PC-9 (cell line): ENCODE measurements around the gene HEATR5A. TPM values are rescaled to one million over a fixed set of nuclear protein-coding genes. Genes with fewer than 3 reads are reported as not detected.
A peak's percentile ranks its signal among the peaks of the same experiment; 100 is the strongest.

ENCODE experiments used
- BruUV-seq: library from RNA; stranded (reverse); fragments of 400-500 nt; replicated peaks from 2 replicates; lab custom pipeline; 2021; lab: Mats Ljungman, UMichigan
- CTCF ChIA-PET: fragments of 300-600 bp; sonication (Branson Sonifier 250); formaldehyde crosslinking; loops from one replicate; lab custom pipeline; 2022; ENCODE audit warnings: antibody characterized with exemption; lab: Charles Lee
- POLR2A ChIA-PET: fragments of 300-600 bp; sonication (Branson Sonifier 250); formaldehyde crosslinking; loops from one replicate; lab custom pipeline; 2022; ENCODE audit warnings: antibody characterized with exemption; ENCODE audit not compliant: unreplicated experiment; lab: Charles Lee
- DNase-seq, 2 experiments: peaks; one replicate each; pipeline versions ENCODE4 v3.0.0 to v3.0.0-alpha.2; 2015 to 2022; ENCODE audit warnings: mixed read lengths in 1 of 2
- H2AFZ ChIP-seq: fragments of 200-600 bp; sonication (generic); 2 replicates; pipeline ENCODE4 v1.8.1; 2017; ENCODE audit warnings: antibody characterized with exemption
- H3F3A ChIP-seq: fragments of 200-600 bp; sonication (generic); 2 replicates; pipeline ENCODE4 v1.8.1; 2017; ENCODE audit warnings: antibody characterized with exemption, mild to moderate bottlenecking, low read depth; ENCODE audit not compliant: insufficient read depth
- H3K27ac ChIP-seq: fragments of 200-600 bp; sonication (generic); 2 replicates; pipeline ENCODE4 v1.6.1; 2016; ENCODE audit warnings: mixed run types
- H3K27me3 ChIP-seq: fragments of 200-600 bp; sonication (generic); 2 replicates; pipeline ENCODE4 v1.6.1; 2016; ENCODE audit warnings: low read depth, mixed run types; ENCODE audit not compliant: insufficient read depth
- H3K36me3 ChIP-seq: fragments of 200-600 bp; sonication (generic); 2 replicates; pipeline ENCODE4 v1.6.1; 2016; ENCODE audit warnings: low read depth, mixed run types
- H3K4me1 ChIP-seq: fragments of 200-600 bp; sonication (generic); replicated peaks from 2 replicates; pipeline ENCODE4 v1.6.1; 2016; ENCODE audit warnings: mixed run types; ENCODE audit not compliant: insufficient read depth
- H3K4me2 ChIP-seq: fragments of 200-600 bp; sonication (generic); 2 replicates; pipeline ENCODE4 v1.6.1; 2017; ENCODE audit warnings: mixed run types
- H3K4me3 ChIP-seq: fragments of 200-600 bp; sonication (generic); 2 replicates; pipeline ENCODE4 v1.6.1; 2016; ENCODE audit warnings: mixed run types
- H3K79me2 ChIP-seq: fragments of 200-600 bp; sonication (generic); 2 replicates; pipeline ENCODE4 v1.6.1; 2017; ENCODE audit warnings: low read depth, mixed run types
- H3K9me2 ChIP-seq: fragments of 200-600 bp; sonication (generic); 2 replicates; pipeline ENCODE4 v1.8.1; 2017; ENCODE audit warnings: mild to moderate bottlenecking; ENCODE audit not compliant: insufficient read depth
- H3K9me3 ChIP-seq: fragments of 200-600 bp; sonication (generic); 2 replicates; pipeline ENCODE4 v1.8.1; 2016; ENCODE audit warnings: low read depth; ENCODE audit not compliant: insufficient read depth
- H4K20me1 ChIP-seq: fragments of 200-600 bp; sonication (generic); 2 replicates; pipeline ENCODE4 v1.8.1; 2017; ENCODE audit not compliant: insufficient read depth
- CTCF ChIP-seq: fragments of 200-600 bp; sonication (generic); conservative IDR thresholded peaks from 2 replicates; pipeline ENCODE4 v1.6.1; 2017; ENCODE audit warnings: mixed run types, antibody characterized with exemption, mild to moderate bottlenecking, moderate library complexity
- EZH2 ChIP-seq: fragments of 200-600 bp; sonication (generic); IDR thresholded peaks from 2 replicates; pipeline ENCODE4 v1.8.0; 2017; ENCODE audit warnings: antibody characterized with exemption, low read depth
- intact Hi-C: fragments of 100-400 bp; cut with micrococcal nuclease; formaldehyde crosslinking; loops from one replicate; pipeline ENCODE4 v1.10.0; 2022; ENCODE audit not compliant: unreplicated experiment
- total RNA-seq: library from RNA; stranded (reverse); gene quantifications from 2 replicates; pipeline ENCODE4 v1.2.3, GENCODE V29; 2021

Gene HEATR5A
- total RNA-seq, 1 experiment from 2014 or later, result 25.7 TPM

GRCh38 chr14:31449971-31450610 lies 29.7 kb upstream of the HEATR5A start:
- intact Hi-C loops, result loop anchor here (10.0 kb wide), 1 partner anchor 805 kb away; no protein-coding TSS in a partner anchor
- Histone ChIP-seq H2AFZ (no peak overlapping the region), H3K36me3 (no peaks in the 10 kb centered on the region), H3K27me3 (no peaks in the 10 kb centered on the region), H3K4me1 (0 out of 2 replicates have a peak, but pooled peaks cover 6% of the 10 kb centered on the region), H3K9me3 (no peaks in the 10 kb centered on the region), H3F3A (no peaks in the 10 kb centered on the region), H3K27ac (no peak overlapping the region), H3K4me2 (no peak overlapping the region), H3K9me2 (no peaks in the 10 kb centered on the region), H4K20me1 (no peaks in the 10 kb centered on the region), H3K4me3 (no peak overlapping the region), H3K79me2 (no peaks in the 10 kb centered on the region)
- ChIA-PET CTCF (interaction anchor here (0.6 to 0.7 kb wide), 2 partner anchors 32 to 252 kb away, joined by 3 read pairs; no protein-coding TSS in a partner anchor), POLR2A (interaction anchor here (0.6 kb wide), 1 partner anchor 56 kb away, joined by 3 read pairs; no protein-coding TSS in a partner anchor)
- BruUV-seq, result no TSS peak
- peak in 1 of 2 experiments; percentile 36 for DNase-seq
- TF ChIP-seq CTCF (peak; percentile 69), EZH2 (no peak)

- no peaks in the 10 kb centered on the region for H3K79me2 ChIP-seq
- no peaks in the 10 kb centered on the region for H3F3A ChIP-seq
- no peaks in the 10 kb centered on the region for H3K36me3 ChIP-seq
- H3K9me3 ChIP-seq, result no peaks in the 10 kb centered on the region
- ChIA-PET POLR2A (no interaction called here), CTCF (interaction anchor here (0.5 to 0.6 kb wide), 3 partner anchors 23 to 283 kb away, joined by 3 to 6 read pairs (median 5); no protein-coding TSS in a partner anchor)
- DNase-seq, result no peak
- BruUV-seq, result no TSS peak
- no peaks in the 10 kb centered on the region for H4K20me1 ChIP-seq
- no peaks in the 10 kb centered on the region for H3K27me3 ChIP-seq
- H3K9me2 ChIP-seq, result no peaks in the 10 kb centered on the region
- 0 out of 2 replicates have a peak, but pooled peaks cover 6% of the 10 kb centered on the region for H3K4me1 ChIP-seq
- intact Hi-C loops, result no loop called here
- no peak overlapping the region for H3K27ac ChIP-seq
- H3K4me2 ChIP-seq, result no peak overlapping the region
- no peak overlapping the region for H3K4me3 ChIP-seq
- no peak overlapping the region for H2AFZ ChIP-seq
- TF ChIP-seq CTCF (no peak), EZH2 (no peak)
Measured at GRCh38 chr14:31449136-31449535, 28.8 kb upstream of the HEATR5A start.

GRCh38 chr14:31445703-31446102 lies 25.4 kb upstream of the HEATR5A start:
- H2AFZ ChIP-seq, result no peak overlapping the region
- BruUV-seq, result no TSS peak
- intact Hi-C loops, result no loop called here
- DNase-seq, result no peak
- ChIA-PET POLR2A (no interaction called here), CTCF (no interaction called here)
- no peaks in the 10 kb centered on the region for H4K20me1 ChIP-seq
- H3K79me2 ChIP-seq, result no peaks in the 10 kb centered on the region
- no peaks in the 10 kb centered on the region for H3K27me3 ChIP-seq
- H3K9me2 ChIP-seq, result no peaks in the 10 kb centered on the region
- H3K27ac ChIP-seq, result peak overlapping the region; percentile 32
- H3K36me3 ChIP-seq, result no peaks in the 10 kb centered on the region
- peaks cover 18% of the 10 kb centered on the region for H3K4me1 ChIP-seq
- no peaks in the 10 kb centered on the region for H3K9me3 ChIP-seq
- no peak overlapping the region for H3K4me3 ChIP-seq
- no peak overlapping the region for H3K4me2 ChIP-seq
- TF ChIP-seq EZH2 (no peak), CTCF (no peak)
- H3F3A ChIP-seq, result no peaks in the 10 kb centered on the region
